Calu3 (cell line): ENCODE data around the gene HSPA8. TPM values are rescaled to one million over a fixed set of nuclear protein-coding genes. Genes with fewer than 3 reads are reported as not detected.

Experiments
- BruUV-seq: library from RNA; stranded (reverse); fragments of 400-500 nt; replicated peaks from 2 replicates; lab custom pipeline; 2021; lab: Mats Ljungman, UMichigan
- CTCF ChIA-PET: fragments of 300-600 bp; sonication (Branson Sonifier 250); formaldehyde crosslinking; loops from one replicate; lab custom pipeline; 2022; ENCODE audit warnings: antibody characterized with exemption; lab: Charles Lee
- DNase-seq: peaks from one replicate; pipeline ENCODE4 v3.0.0; 2022
- H3K27ac Mint-ChIP-seq: one replicate; pipeline ENCODE4 v1.8.0; 2022; ENCODE audit warnings: mixed read lengths; ENCODE audit not compliant: unreplicated experiment
- H3K27me3 Mint-ChIP-seq: one replicate; pipeline ENCODE4 v1.8.0; 2022; ENCODE audit warnings: mixed read lengths; ENCODE audit not compliant: unreplicated experiment
- H3K36me3 Mint-ChIP-seq: one replicate; pipeline ENCODE4 v1.8.0; 2022; ENCODE audit warnings: mild to moderate bottlenecking, moderate library complexity, mixed read lengths; ENCODE audit not compliant: insufficient read depth, unreplicated experiment
- H3K4me1 Mint-ChIP-seq: one replicate; pipeline ENCODE4 v1.8.0; 2022; ENCODE audit warnings: mild to moderate bottlenecking, low read depth, mixed read lengths; ENCODE audit not compliant: unreplicated experiment
- H3K4me3 Mint-ChIP-seq: one replicate; pipeline ENCODE4 v1.8.0; 2022; ENCODE audit warnings: mild to moderate bottlenecking, low read depth, moderate library complexity, mixed read lengths; ENCODE audit not compliant: unreplicated experiment
- H3K9me3 Mint-ChIP-seq: one replicate; pipeline ENCODE4 v1.8.0; 2022; ENCODE audit warnings: low read depth, mixed read lengths; ENCODE audit not compliant: unreplicated experiment
- CTCF ChIP-seq: fragments of 200-600 bp; IDR thresholded peaks from one replicate; pipeline ENCODE4 v1.8.0; 2022; ENCODE audit warnings: antibody characterized with exemption; ENCODE audit not compliant: unreplicated experiment
- intact Hi-C: fragments of 100-400 bp; cut with micrococcal nuclease; formaldehyde crosslinking; loops from one replicate; pipeline ENCODE4 v1.10.0; 2022; ENCODE audit not compliant: unreplicated experiment
- total RNA-seq: library from RNA; stranded (reverse); gene quantifications from 2 replicates; pipeline ENCODE4 v1.2.3, GENCODE V29; 2022

The HSPA8 gene
- total RNA-seq, 1 experiment from 2014 or later = 1,624 TPM

- H3K36me3 Mint-ChIP-seq = no peaks in the 10 kb centered on the region
- H3K27ac Mint-ChIP-seq = no peak overlapping the region
- H3K4me1 Mint-ChIP-seq = peaks cover 6% of the 10 kb centered on the region
- TF ChIP-seq CTCF = no peak
- intact Hi-C loops = no loop called here
- no peak for DNase-seq
- CTCF ChIA-PET = no interaction called here
- no TSS peak for BruUV-seq
- H3K27me3 Mint-ChIP-seq = no peaks in the 10 kb centered on the region
- H3K4me3 Mint-ChIP-seq = no peak overlapping the region
- no peaks in the 10 kb centered on the region for H3K9me3 Mint-ChIP-seq
These were observed 14.5 kb downstream of the HSPA8 start for GRCh38 chr11:123047266-123047946.

GRCh38 chr11:123046473-123047259, 15.3 kb downstream of the HSPA8 start:
- no peak for DNase-seq
- H3K4me1 Mint-ChIP-seq = peaks cover 6% of the 10 kb centered on the region
- intact Hi-C loops = no loop called here
- no peak for TF ChIP-seq CTCF
- BruUV-seq = no TSS peak
- H3K27me3 Mint-ChIP-seq = no peaks in the 10 kb centered on the region
- no peaks in the 10 kb centered on the region for H3K9me3 Mint-ChIP-seq
- no peak overlapping the region for H3K4me3 Mint-ChIP-seq
- CTCF ChIA-PET = interaction anchor here (0.6 kb wide), 1 partner anchor 508 kb away, joined by 5 read pairs; no protein-coding TSS in a partner anchor
- peak overlapping the region; percentile 28 for H3K27ac Mint-ChIP-seq
- no peaks in the 10 kb centered on the region for H3K36me3 Mint-ChIP-seq

GRCh38 chr11:123045101-123045500, 16.8 kb downstream of the HSPA8 start:
- CTCF ChIA-PET = no interaction called here
- Mint-ChIP-seq H3K36me3 (no peaks in the 10 kb centered on the region), H3K27me3 (no peaks in the 10 kb centered on the region), H3K27ac (no peak overlapping the region), H3K4me1 (peaks cover 6% of the 10 kb centered on the region), H3K9me3 (no peaks in the 10 kb centered on the region), H3K4me3 (no peak overlapping the region)
- TF ChIP-seq CTCF = no peak
- BruUV-seq = no TSS peak
- intact Hi-C loops = no loop called here
- DNase-seq = no peak

GRCh38 chr11:123041185-123041584, 20.8 kb downstream of the HSPA8 start:
- TF ChIP-seq CTCF = no peak
- Mint-ChIP-seq H3K4me1 (no peaks in the 10 kb centered on the region), H3K9me3 (no peaks in the 10 kb centered on the region), H3K27me3 (no peaks in the 10 kb centered on the region), H3K4me3 (no peak overlapping the region), H3K36me3 (no peaks in the 10 kb centered on the region), H3K27ac (no peak overlapping the region)
- intact Hi-C loops = no loop called here
- CTCF ChIA-PET = no interaction called here
- no peak for DNase-seq
- BruUV-seq = no TSS peak
